Lung (tissue), 12 donors: ENCODE data around the gene XPR1. TPM values are rescaled to one million over a fixed set of nuclear protein-coding genes. Genes with fewer than 3 reads are reported as not detected.

Experiments used
- ATAC-seq: fragments of 200-7000 bp; cut with Tn5 transposase; one replicate; pipeline ENCODE4 v1.9.1; 2020; ENCODE audit warnings: moderate number of reproducible peaks; ENCODE audit not compliant: insufficient read depth, low FRiP score
- DNase-seq, 3 donors: peaks; one replicate each; pipeline ENCODE4 v3.0.0-alpha.2; 2013 to 2017
- H3K27ac ChIP-seq, 2 donors: one replicate each; pipeline ENCODE4 v1.5.1; 2013; ENCODE audit warnings: mild to moderate bottlenecking in 2 of 2, moderate library complexity in 2 of 2, control low read depth in 1 of 2, inconsistent platforms in 1 of 2, low read depth in 1 of 2, low read length in 1 of 2
- H3K27me3 ChIP-seq, 3 donors: one replicate each; pipeline ENCODE4 v1.5.1; 2013; ENCODE audit warnings: low read length in 2 of 3; ENCODE audit not compliant: control insufficient read depth in 3 of 3, insufficient read depth in 3 of 3
- H3K36me3 ChIP-seq, 4 donors: one replicate each; pipeline ENCODE4 v1.5.1; 2013; ENCODE audit warnings: low read length in 4 of 4, mild to moderate bottlenecking in 1 of 4, moderate library complexity in 1 of 4; ENCODE audit not compliant: control insufficient read depth in 4 of 4, insufficient read depth in 4 of 4
- H3K4me1 ChIP-seq, 5 donors: one replicate each; pipeline ENCODE4 v1.5.1; 2013; ENCODE audit warnings: low read length in 5 of 5, mild to moderate bottlenecking in 2 of 5, moderate library complexity in 1 of 5; ENCODE audit not compliant: control insufficient read depth in 5 of 5, insufficient read depth in 5 of 5
- H3K4me3 ChIP-seq: one replicate; pipeline ENCODE4 v1.5.1; 2013; ENCODE audit warnings: mild to moderate bottlenecking, control low read depth, moderate library complexity
- H3K9ac ChIP-seq, 2 donors: one replicate each; pipeline ENCODE4 v1.5.1; 2013; ENCODE audit warnings: low read length in 2 of 2, control low read depth in 1 of 2; ENCODE audit not compliant: insufficient read depth in 1 of 2
- H3K9me3 ChIP-seq, 4 donors: one replicate each; pipeline ENCODE4 v1.5.1; 2013; ENCODE audit warnings: low read length in 3 of 4, mild to moderate bottlenecking in 1 of 4, moderate library complexity in 1 of 4; ENCODE audit not compliant: control insufficient read depth in 4 of 4, insufficient read depth in 3 of 4
- WGBS, 2 donors: extraction: QIAGEN DNeasy Blood & Tissue Kit; methylation state at CpG; one replicate each; pipeline ENCODE4 v1.1.7; 2013; 5-methylcytosine and 5-hydroxymethylcytosine counted together
- polyA plus RNA-seq, 2 donors: library from polyadenylated mRNA; stranded (reverse); fragments of 200-250 nt; gene quantifications; one replicate each; pipeline ENCODE4 v1.2.1, GENCODE V29; 2013
- total RNA-seq, 2 donors: library from RNA; depleted of rRNA in 1 of 2; stranded (reverse); fragments of >200 nt in 1 of 2; gene quantifications; one replicate each; pipeline ENCODE4 v1.2.1, GENCODE V29; 2014 to 2021
- TF ChIP-seq, protein P1 (sequence below): IDR thresholded peaks from 2 replicates; pipeline ENCODE4 v1.5.1; 2012; ENCODE audit warnings: mild to moderate bottlenecking; ENCODE audit errors: control extremely low read depth, extremely low read depth
- donor health status: control.
- donor health status: control.
- donor health status: Bipolar disorder and iron deficiency.
- donor health status: healthy.
- donor health status: DM: yes; HTN: yes; CAD: no.

Gene XPR1
- total and polyA plus RNA-seq, 4 donors = 7.4 to 44.0 (median 21.9) TPM

DNA sequence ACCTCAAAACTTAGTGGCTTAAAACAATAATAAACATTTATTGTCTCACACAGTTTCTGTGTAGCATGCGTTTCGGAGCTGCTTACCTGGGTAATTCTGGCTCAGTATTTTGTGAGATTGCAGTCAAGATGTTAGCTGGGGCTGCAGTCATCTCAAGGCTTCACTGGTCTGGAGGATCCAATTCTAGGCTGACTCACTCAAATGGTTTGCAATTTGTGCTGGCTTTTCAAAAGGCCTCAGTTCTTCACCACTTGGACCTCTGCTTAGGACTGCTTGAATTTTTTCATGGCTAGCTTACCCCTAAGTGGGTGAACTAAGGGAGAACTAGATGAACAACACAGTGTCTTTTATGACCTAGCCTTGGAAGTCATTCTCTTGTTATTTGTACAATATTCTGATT lies 21.0 kb downstream of the XPR1 start:
- H3K27ac ChIP-seq = no peak overlapping the region
- no peaks in the 10 kb centered on the region for H3K27me3 ChIP-seq
- no peak for DNase-seq
- no peak overlapping the region for H3K4me3 ChIP-seq
- peaks cover 0 to 8% (median 0%) of the 10 kb centered on the region in 5 donors for H3K4me1 ChIP-seq
- ATAC-seq = no peak
- H3K9ac ChIP-seq = no peak overlapping the region
- peaks cover 0 to 2% (median 0%) of the 10 kb centered on the region in 4 donors for H3K36me3 ChIP-seq
- TF ChIP-seq, protein P1, sequence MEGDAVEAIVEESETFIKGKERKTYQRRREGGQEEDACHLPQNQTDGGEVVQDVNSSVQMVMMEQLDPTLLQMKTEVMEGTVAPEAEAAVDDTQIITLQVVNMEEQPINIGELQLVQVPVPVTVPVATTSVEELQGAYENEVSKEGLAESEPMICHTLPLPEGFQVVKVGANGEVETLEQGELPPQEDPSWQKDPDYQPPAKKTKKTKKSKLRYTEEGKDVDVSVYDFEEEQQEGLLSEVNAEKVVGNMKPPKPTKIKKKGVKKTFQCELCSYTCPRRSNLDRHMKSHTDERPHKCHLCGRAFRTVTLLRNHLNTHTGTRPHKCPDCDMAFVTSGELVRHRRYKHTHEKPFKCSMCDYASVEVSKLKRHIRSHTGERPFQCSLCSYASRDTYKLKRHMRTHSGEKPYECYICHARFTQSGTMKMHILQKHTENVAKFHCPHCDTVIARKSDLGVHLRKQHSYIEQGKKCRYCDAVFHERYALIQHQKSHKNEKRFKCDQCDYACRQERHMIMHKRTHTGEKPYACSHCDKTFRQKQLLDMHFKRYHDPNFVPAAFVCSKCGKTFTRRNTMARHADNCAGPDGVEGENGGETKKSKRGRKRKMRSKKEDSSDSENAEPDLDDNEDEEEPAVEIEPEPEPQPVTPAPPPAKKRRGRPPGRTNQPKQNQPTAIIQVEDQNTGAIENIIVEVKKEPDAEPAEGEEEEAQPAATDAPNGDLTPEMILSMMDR = no peak
- H3K9me3 ChIP-seq = peaks cover 0 to 4% (median under 1%) of the 10 kb centered on the region in 4 donors
- WGBS, 2 donors = 95 to 100% methylated on average over 2 of the region's 2 CpGs

DNA sequence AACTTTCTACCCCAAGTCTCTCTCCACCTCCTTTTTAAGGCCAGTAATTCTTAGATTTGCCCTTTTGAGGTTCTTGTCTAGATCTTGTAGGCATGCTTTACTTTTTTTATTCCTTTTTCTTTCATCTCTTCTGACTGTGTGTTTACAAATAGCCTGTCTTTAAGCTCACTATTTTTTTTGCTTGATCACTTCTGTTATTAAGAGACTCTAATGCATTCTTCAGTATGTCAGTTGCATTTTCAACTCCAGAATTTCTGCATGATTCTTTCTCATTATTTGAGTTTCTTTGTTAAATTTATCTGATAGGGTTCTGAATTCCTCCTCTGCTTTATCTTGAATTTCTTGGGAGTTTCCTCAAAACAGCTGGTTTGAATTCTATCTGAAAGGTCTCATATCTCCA lies 30.9 kb downstream of the XPR1 start:
- Histone ChIP-seq H3K27ac (no peak overlapping the region), H3K4me1 (peaks cover 0 to 5% (median 0%) of the 10 kb centered on the region in 5 donors), H3K4me3 (no peak overlapping the region), H3K9ac (no peak overlapping the region), H3K9me3 (peaks cover 2 to 23% (median 5%) of the 10 kb centered on the region in 4 donors), H3K36me3 (peaks cover 0 to 3% (median 0%) of the 10 kb centered on the region in 4 donors), H3K27me3 (no peaks in the 10 kb centered on the region)
- no peak for DNase-seq
- TF ChIP-seq, protein P1 = no peak
- no peak for ATAC-seq

DNA sequence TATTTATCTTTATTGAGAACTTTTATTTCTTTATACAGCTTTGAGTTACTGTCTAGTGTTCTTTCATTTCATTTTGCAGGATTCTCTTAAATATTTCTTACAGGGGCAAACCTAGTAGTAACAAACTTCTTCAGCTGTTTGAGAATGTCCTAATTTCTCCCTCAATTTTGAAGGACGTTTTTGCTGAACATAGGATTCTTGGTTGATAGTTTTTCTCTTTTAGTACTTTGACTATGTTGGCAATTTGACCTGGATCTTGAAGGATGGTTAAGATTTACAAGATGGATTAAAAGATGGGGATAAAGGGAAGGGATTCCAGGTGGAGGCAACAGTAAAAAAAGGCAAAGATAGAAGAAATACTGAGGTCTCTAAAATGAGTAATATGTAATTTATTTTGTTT lies 38.9 kb downstream of the XPR1 start:
- Histone ChIP-seq H3K4me1 (peaks cover 0 to 5% (median 0%) of the 10 kb centered on the region in 5 donors), H3K9me3 (peaks cover 0 to 2% (median 0%) of the 10 kb centered on the region in 4 donors), H3K27ac (no peak overlapping the region), H3K36me3 (peaks cover 0 to 2% (median 0%) of the 10 kb centered on the region in 4 donors), H3K4me3 (no peak overlapping the region), H3K27me3 (no peaks in the 10 kb centered on the region), H3K9ac (no peak overlapping the region)
- WGBS, 2 donors = 88 to 99% methylated on average over 1 of the region's 1 CpG
- ATAC-seq = no peak
- peak in 1 of 3 donors; percentile 20 for DNase-seq
- TF ChIP-seq, protein P1 = no peak

DNA sequence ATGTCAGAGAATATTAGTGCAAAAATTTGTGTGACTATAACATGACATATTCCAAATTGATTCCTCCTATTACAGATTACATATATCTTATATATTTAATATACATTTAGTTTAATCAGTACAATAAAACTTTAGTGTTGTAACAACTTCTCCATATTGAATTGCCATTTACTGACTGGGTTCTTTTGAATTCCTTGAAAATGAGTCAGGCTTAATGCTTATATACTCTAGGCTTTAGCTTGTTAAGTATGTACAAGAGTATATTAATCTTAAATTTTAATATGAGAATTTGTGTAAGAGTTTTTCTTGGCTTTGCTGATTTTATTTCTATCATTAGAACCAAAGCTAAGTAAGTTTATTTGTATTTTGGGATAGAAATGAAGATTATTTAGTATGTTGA lies 40.3 kb downstream of the XPR1 start:
- DNase-seq (no peak), ATAC-seq (no peak)
- no peak overlapping the region for H3K9ac ChIP-seq

More for the DNA sequence above, 40.3 kb downstream of the XPR1 start:
- Histone ChIP-seq H3K4me1 (peaks cover 0 to 8% (median 0%) of the 10 kb centered on the region in 5 donors), H3K9me3 (no peaks in the 10 kb centered on the region), H3K4me3 (no peak overlapping the region), H3K27ac (no peak overlapping the region), H3K27me3 (no peaks in the 10 kb centered on the region), H3K36me3 (peaks cover 0 to 2% (median 0%) of the 10 kb centered on the region in 4 donors)
- TF ChIP-seq, protein P1 = no peak
